HCT116 (cell line): ENCODE measurements around the gene MPZL2. TPM values are rescaled to one million over a fixed set of nuclear protein-coding genes. Genes with fewer than 3 reads are reported as not detected.

Source experiments
- ATAC-seq: fragments of 200-7000 bp; cut with Tn5 transposase; 2 replicates; pipeline ENCODE4 v1.9.1; 2020; ENCODE audit warnings: mild to moderate bottlenecking, moderate library complexity
- BruUV-seq: library from RNA; stranded (reverse); fragments of 400-500 nt; replicated peaks from 2 replicates; lab custom pipeline; 2021; lab: Mats Ljungman, UMichigan
- CTCF ChIA-PET: fragments of 300-600 bp; sonication (Branson Sonifier 250); formaldehyde crosslinking; loops from one replicate; lab custom pipeline; 2021; ENCODE audit warnings: antibody characterized with exemption; lab: Charles Lee
- POLR2A ChIA-PET: fragments of 300-600, 350-600 bp; sonication (Branson Sonifier 250); formaldehyde crosslinking; loops from one replicate; lab custom pipeline; 2021; ENCODE audit warnings: antibody characterized with exemption; lab: Charles Lee
- RAD21 ChIA-PET, 2 experiments: fragments of 300-600 bp; sonication (Branson Sonifier 250); formaldehyde crosslinking; loops; one replicate each; lab custom pipeline; 2023; ENCODE audit warnings: low total read pairs in 2 of 2; ENCODE audit not compliant: uncharacterized antibody in 2 of 2, unreplicated experiment in 2 of 2, low non-redundant PET in 1 of 2; lab: Charles Lee
- DNase-seq: peaks from one replicate; pipeline ENCODE4 v3.0.0-alpha.2; 2010; ENCODE audit warnings: low read depth, low spot score
- H2AFZ ChIP-seq: fragments of 200-600 bp; shearing (Covaris generic), sonication (generic); 2 replicates; pipeline ENCODE4 v1.6.1; 2017; ENCODE audit warnings: low read depth, mixed run types, mixed read lengths, antibody characterized with exemption, low read length; ENCODE audit not compliant: poor library complexity, severe bottlenecking
- H3K27ac ChIP-seq: 2 replicates; pipeline ENCODE4 v1.5.1; 2012; ENCODE audit warnings: low read depth, low read length
- H3K27me3 ChIP-seq: fragments of 200-600 bp; sonication (generic); 2 replicates; pipeline ENCODE4 v1.6.1; 2016; ENCODE audit warnings: mixed run types, low read length, mixed read lengths; ENCODE audit not compliant: insufficient read depth
- H3K36me3 ChIP-seq, 2 experiments: fragments of 200-500 bp in 1 of 2; fragments of 200-600 bp in 1 of 2; sonication (Bioruptor generic) in 1 of 2; sonication (generic) in 1 of 2; 2 replicates each; pipeline versions ENCODE4 v1.5.1 to v1.6.1; 2014 to 2016; ENCODE audit warnings: low read length in 2 of 2, inconsistent platforms in 1 of 2, mixed read lengths in 1 of 2, mixed run types in 1 of 2; ENCODE audit not compliant: insufficient read depth in 2 of 2, control insufficient read depth in 1 of 2
- H3K4me1 ChIP-seq, 2 experiments: fragments of 200-600 bp in 1 of 2; sonication (generic) in 1 of 2; 2 replicates each; pipeline versions ENCODE4 v1.5.1 to v1.6.1; 2012 to 2017; ENCODE audit warnings: low read length in 2 of 2, inconsistent platforms in 1 of 2, mild to moderate bottlenecking in 1 of 2, mixed read lengths in 1 of 2, mixed run types in 1 of 2, moderate library complexity in 1 of 2; ENCODE audit not compliant: insufficient read depth in 2 of 2, control insufficient read depth in 1 of 2
- H3K4me2 ChIP-seq: fragments of 200-600 bp; sonication (generic); 2 replicates; pipeline ENCODE4 v1.6.1; 2017; ENCODE audit warnings: mixed run types, low read length, mixed read lengths
- H3K4me3 ChIP-seq, 2 experiments: fragments of 200-600 bp in 1 of 2; sonication (generic) in 1 of 2; replicated peaks in 1 of 2; 2 replicates each; pipeline ENCODE4 v1.5.1; 2011 to 2016; ENCODE audit warnings: low read length in 2 of 2, control low read depth in 1 of 2, low read depth in 1 of 2, mild to moderate bottlenecking in 1 of 2, mixed read lengths in 1 of 2, mixed run types in 1 of 2
- H3K79me2 ChIP-seq: fragments of 200-600 bp; sonication (generic); 2 replicates; pipeline ENCODE4 v1.6.1; 2017; ENCODE audit warnings: mild to moderate bottlenecking, mixed run types, low read length, moderate library complexity, mixed read lengths; ENCODE audit not compliant: insufficient read depth
- H3K9ac ChIP-seq: fragments of 200-600 bp; sonication (generic); 2 replicates; pipeline ENCODE4 v1.6.1; 2016; ENCODE audit warnings: low read length, mixed read lengths
- H3K9me2 ChIP-seq: fragments of 200-600 bp; sonication (generic), shearing (Covaris generic); 2 replicates; pipeline ENCODE4 v1.6.1; 2017; ENCODE audit warnings: mixed run types, mild to moderate bottlenecking, moderate library complexity; ENCODE audit not compliant: insufficient read depth
- H3K9me3 ChIP-seq, 2 experiments: fragments of 200-500 bp in 1 of 2; fragments of 200-600 bp in 1 of 2; sonication (Bioruptor generic) in 1 of 2; sonication (generic) in 1 of 2; 2 replicates each; pipeline ENCODE4 v1.6.1; 2014 to 2017; ENCODE audit warnings: low read length in 2 of 2, mixed read lengths in 2 of 2, inconsistent platforms in 1 of 2, low read depth in 1 of 2, mild to moderate bottlenecking in 1 of 2, mixed run types in 1 of 2, moderate library complexity in 1 of 2; ENCODE audit not compliant: control insufficient read depth in 1 of 2, insufficient read depth in 1 of 2
- H4K20me1 ChIP-seq: fragments of 200-600 bp; sonication (generic), shearing (Covaris generic); 2 replicates; pipeline ENCODE4 v1.6.1; 2017; ENCODE audit warnings: mixed run types, mild to moderate bottlenecking, moderate library complexity; ENCODE audit not compliant: insufficient read depth
- ATF3 ChIP-seq: IDR thresholded peaks from 2 replicates; pipeline ENCODE4 v1.6.1; 2012
- CBX3 ChIP-seq: IDR thresholded peaks from 2 replicates; pipeline ENCODE4 v1.6.1; 2012; ENCODE audit warnings: low read depth
- CTCF ChIP-seq, 3 experiments: fragments of 200-600 bp in 1 of 3; sonication (generic) in 1 of 3; IDR thresholded peaks in 2 of 3; conservative IDR thresholded peaks in 1 of 3; 2 replicates each; pipeline ENCODE4 v1.5.1; 2012 to 2017; ENCODE audit warnings: low read depth in 2 of 3, low read length in 2 of 3, antibody characterized with exemption in 1 of 3, borderline replicate concordance in 1 of 3, control low read depth in 1 of 3, mild to moderate bottlenecking in 1 of 3, mixed read lengths in 1 of 3, mixed run types in 1 of 3, moderate library complexity in 1 of 3; ENCODE audit not compliant: insufficient read depth in 1 of 3
- EGR1 ChIP-seq: IDR thresholded peaks from 2 replicates; pipeline ENCODE4 v1.6.1; 2012; ENCODE audit warnings: low read depth
- EZH2phosphoT487 ChIP-seq: fragments of 200-600 bp; IDR thresholded peaks from 2 replicates; pipeline ENCODE4 v1.6.1; 2018; ENCODE audit warnings: antibody characterized with exemption, borderline replicate concordance
- FOSL1 ChIP-seq: IDR thresholded peaks from 2 replicates; pipeline ENCODE4 v1.6.1; 2012; ENCODE audit warnings: low read depth
- JUND ChIP-seq: IDR thresholded peaks from 2 replicates; pipeline ENCODE4 v1.6.1; 2012
- MAX ChIP-seq: IDR thresholded peaks from 2 replicates; pipeline ENCODE4 v1.6.1; 2012
- POLR2A ChIP-seq: IDR thresholded peaks from 2 replicates; pipeline ENCODE4 v1.7.0; 2011; ENCODE audit warnings: borderline replicate concordance; ENCODE audit not compliant: insufficient read depth, insufficient read length; ENCODE audit errors: extremely low read depth
- POLR2AphosphoS5 ChIP-seq: IDR thresholded peaks from 2 replicates; pipeline ENCODE4 v1.6.1; 2011; ENCODE audit warnings: mild to moderate bottlenecking, low read depth, low read length, moderate library complexity
- RAD21 ChIP-seq: IDR thresholded peaks from 2 replicates; pipeline ENCODE4 v1.6.1; 2012; ENCODE audit warnings: low read depth, mild to moderate bottlenecking
- REST ChIP-seq: IDR thresholded peaks from 2 replicates; pipeline ENCODE4 v1.6.1; 2012; ENCODE audit warnings: low read depth
- TCF7L2 ChIP-seq: IDR thresholded peaks from 2 replicates; pipeline ENCODE4 v1.7.0; 2011; ENCODE audit warnings: borderline replicate concordance, inconsistent platforms; ENCODE audit not compliant: insufficient read depth, insufficient read length; ENCODE audit errors: extremely low read depth
- YY1 ChIP-seq: IDR thresholded peaks from 2 replicates; pipeline ENCODE4 v1.6.1; 2011; ENCODE audit warnings: low read length, low read depth, moderate library complexity, mild to moderate bottlenecking; ENCODE audit not compliant: insufficient replicate concordance; ENCODE audit errors: extremely low read depth
- ZBTB33 ChIP-seq: IDR thresholded peaks from 2 replicates; pipeline ENCODE4 v1.6.1; 2011; ENCODE audit warnings: mild to moderate bottlenecking, low read length, moderate library complexity; ENCODE audit not compliant: insufficient replicate concordance; ENCODE audit errors: extremely low read depth
- ZNF274 ChIP-seq: fragments of 200-500 bp; sonication (Bioruptor generic); IDR thresholded peaks from 2 replicates; pipeline ENCODE4 v1.6.1; 2014; ENCODE audit warnings: mild to moderate bottlenecking, low read depth, low read length, inconsistent platforms
- intact Hi-C: fragments of 100-400 bp; cut with micrococcal nuclease; formaldehyde crosslinking; loops from 2 replicates; pipeline ENCODE4 v1.10.0; 2022
- total RNA-seq: library from RNA; stranded (reverse); gene quantifications from one replicate; pipeline ENCODE4 v1.2.1, GENCODE V29; 2021; ENCODE audit not compliant: unreplicated experiment

Gene MPZL2
- total RNA-seq, 1 experiment from 2014 or later, result 16.8 TPM

GRCh38 chr11:118243161-118243560, 20.9 kb downstream of the MPZL2 start:
- Histone ChIP-seq H2AFZ (no peak overlapping the region), H3K4me1 (peaks cover 28 to 34% of the 10 kb centered on the region in 2 experiments), H3K4me2 (no peak overlapping the region), H3K27me3 (no peaks in the 10 kb centered on the region), H3K9me3 (no peaks in the 10 kb centered on the region), H3K36me3 (no peaks in the 10 kb centered on the region), H3K79me2 (no peaks in the 10 kb centered on the region), H3K9me2 (no peaks in the 10 kb centered on the region), H3K9ac (no peak overlapping the region), H3K4me3 (no peak overlapping the region), H4K20me1 (no peaks in the 10 kb centered on the region), H3K27ac (no peak overlapping the region)
- TF ChIP-seq ATF3, result no peak
- no peak for TF ChIP-seq FOSL1
- TF ChIP-seq TCF7L2, result no peak
- TF ChIP-seq ZNF274, result no peak
- no peak for TF ChIP-seq EZH2phosphoT487
- TF ChIP-seq EGR1, result no peak
- no peak for TF ChIP-seq POLR2AphosphoS5
- TF ChIP-seq ZBTB33, result no peak
- no peak for TF ChIP-seq MAX
- TF ChIP-seq REST, result no peak
- TF ChIP-seq CTCF (IDR thresholded peaks at IDR 0.05 in 2 of 3, conservative IDR thresholded peaks at IDR 0.05 in 1 of 3; ENCODE audit: borderline replicate concordance in 1 of 3, insufficient read depth in 1 of 3, low read depth in 2 of 3, low read length in 2 of 3), result no peak
- TF ChIP-seq RAD21, result no peak
- TF ChIP-seq POLR2A, result no peak
- TF ChIP-seq YY1, result no peak
- no peak for TF ChIP-seq CBX3
- no peak for TF ChIP-seq JUND
- no peak for DNase-seq
- intact Hi-C loops, result no loop called here
- CTCF ChIA-PET, result interaction anchor here (1.4 kb wide), 1 partner anchor 8 kb away, joined by 3 read pairs; the partner anchor contains the start of gene MPZL3
- RAD21 ChIA-PET, result no interaction called here
- no peak for ATAC-seq
- BruUV-seq, result no TSS peak
- POLR2A ChIA-PET, result no interaction called here
